ENCODE measurements around the gene CDH15. TPM values are rescaled to one million over a fixed set of nuclear protein-coding genes. Genes with fewer than 3 reads are reported as not detected.
A peak's percentile ranks its signal among the peaks of the same experiment; 100 is the strongest.

Gene CDH15
- total RNA-seq, 2 experiments from 2014 or later: not detected

- no peaks in the 10 kb centered on the region for H3K36me3 Mint-ChIP-seq
- H3K4me1 Mint-ChIP-seq: peaks cover 7% of the 10 kb centered on the region
- no peak overlapping the region for H3K4me3 Mint-ChIP-seq
- ATAC-seq (peak; percentile 26), DNase-seq (peak; percentile 86)
- CTCF ChIA-PET: interaction anchor here (0.6 to 1.9 kb wide), 19 partner anchors 12 to 715 kb away, joined by 3 to 13 read pairs (median 3); partner anchors contain the start of genes APRT, ZFPM1 and ZNF778
- H3K27me3 Mint-ChIP-seq: peaks cover 9% of the 10 kb centered on the region
- no peaks in the 10 kb centered on the region for H3K9me3 Mint-ChIP-seq (ENCODE audit: low read depth)
- no peak overlapping the region for H3K27ac Mint-ChIP-seq
These were observed 4.1 kb upstream of the CDH15 start for GRCh38 chr16:89167425-89167941.

- CTCF ChIA-PET: interaction anchor here (0.8 to 1.4 kb wide), 3 partner anchors 13 to 356 kb away, joined by 3 read pairs; no protein-coding TSS in a partner anchor
- ATAC-seq (no peak), DNase-seq (no peak)
- Mint-ChIP-seq H3K27ac (no peak overlapping the region), H3K27me3 (peaks cover 9% of the 10 kb centered on the region), H3K4me1 (peaks cover 7% of the 10 kb centered on the region), H3K36me3 (no peaks in the 10 kb centered on the region), H3K9me3 (ENCODE audit: low read depth) (no peaks in the 10 kb centered on the region), H3K4me3 (no peak overlapping the region)
These were observed 3.0 kb upstream of the CDH15 start for GRCh38 chr16:89168381-89169189.

- CTCF ChIA-PET: interaction anchor here (1.8 kb wide), 1 partner anchor 357 kb away, joined by 7 read pairs; the partner anchor contains the start of gene APRT
- no peak for ATAC-seq
- H3K9me3 Mint-ChIP-seq (ENCODE audit: low read depth): no peaks in the 10 kb centered on the region
- H3K36me3 Mint-ChIP-seq: no peaks in the 10 kb centered on the region
- no peak for DNase-seq
- no peak overlapping the region for H3K4me3 Mint-ChIP-seq
- H3K27ac Mint-ChIP-seq: no peak overlapping the region
- peaks cover 9% of the 10 kb centered on the region for H3K27me3 Mint-ChIP-seq
- H3K4me1 Mint-ChIP-seq: peaks cover 7% of the 10 kb centered on the region
These were observed 1.8 kb upstream of the CDH15 start for GRCh38 chr16:89169778-89170177.

GRCh38 chr16:89170346-89171215 is 967 bp upstream of the CDH15 start:
- H3K36me3 Mint-ChIP-seq: no peaks in the 10 kb centered on the region
- H3K4me1 Mint-ChIP-seq: peaks cover 7% of the 10 kb centered on the region
- CTCF ChIA-PET: interaction anchor here (0.7 to 1.8 kb wide), 6 partner anchors 45 to 358 kb away, joined by 3 to 7 read pairs (median 4); partner anchors contain the start of genes APRT and ZNF778
- peak overlapping the region; percentile 61 for H3K4me3 Mint-ChIP-seq
- ATAC-seq: no peak
- DNase-seq: peak; percentile 56
- H3K9me3 Mint-ChIP-seq (ENCODE audit: low read depth): no peaks in the 10 kb centered on the region
- peaks cover 9% of the 10 kb centered on the region for H3K27me3 Mint-ChIP-seq
- H3K27ac Mint-ChIP-seq: peak overlapping the region; percentile 0

GRCh38 chr16:89172171-89172527 is 601 bp downstream of the CDH15 start:
- Mint-ChIP-seq H3K36me3 (no peaks in the 10 kb centered on the region), H3K4me3 (no peak overlapping the region), H3K27me3 (peaks cover 9% of the 10 kb centered on the region), H3K4me1 (peaks cover 7% of the 10 kb centered on the region), H3K9me3 (ENCODE audit: low read depth) (no peaks in the 10 kb centered on the region), H3K27ac (no peak overlapping the region)
- DNase-seq (no peak), ATAC-seq (no peak)
- CTCF ChIA-PET: no interaction called here

GRCh38 chr16:89172528-89173173 is 1.1 kb downstream of the CDH15 start:
- no peak for DNase-seq
- peaks cover 9% of the 10 kb centered on the region for H3K27me3 Mint-ChIP-seq
- no peak for ATAC-seq
- no peaks in the 10 kb centered on the region for H3K9me3 Mint-ChIP-seq (ENCODE audit: low read depth)
- no peaks in the 10 kb centered on the region for H3K36me3 Mint-ChIP-seq
- no peak overlapping the region for H3K4me3 Mint-ChIP-seq
- no peak overlapping the region for H3K27ac Mint-ChIP-seq
- CTCF ChIA-PET: no interaction called here
- H3K4me1 Mint-ChIP-seq: peaks cover 7% of the 10 kb centered on the region

- CTCF ChIA-PET: no interaction called here
- H3K27ac Mint-ChIP-seq: no peak overlapping the region
- no peaks in the 10 kb centered on the region for H3K36me3 Mint-ChIP-seq
- no peaks in the 10 kb centered on the region for H3K9me3 Mint-ChIP-seq (ENCODE audit: low read depth)
- ATAC-seq: no peak
- peaks cover 9% of the 10 kb centered on the region for H3K27me3 Mint-ChIP-seq
- H3K4me1 Mint-ChIP-seq: peaks cover 7% of the 10 kb centered on the region
- no peak for DNase-seq
- H3K4me3 Mint-ChIP-seq: no peak overlapping the region
These were observed 1.8 kb downstream of the CDH15 start for GRCh38 chr16:89173174-89173921.

GRCh38 chr16:89174055-89174827 is 2.7 kb downstream of the CDH15 start:
- H3K9me3 Mint-ChIP-seq (ENCODE audit: low read depth): no peaks in the 10 kb centered on the region
- CTCF ChIA-PET: no interaction called here
- no peak overlapping the region for H3K4me3 Mint-ChIP-seq
- H3K27ac Mint-ChIP-seq: no peak overlapping the region
- ATAC-seq (no peak), DNase-seq (no peak)
- H3K36me3 Mint-ChIP-seq: no peaks in the 10 kb centered on the region
- peaks cover 9% of the 10 kb centered on the region for H3K27me3 Mint-ChIP-seq
- peaks cover 7% of the 10 kb centered on the region for H3K4me1 Mint-ChIP-seq

GRCh38 chr16:89174877-89175276 is 3.3 kb downstream of the CDH15 start:
- no peak overlapping the region for H3K27ac Mint-ChIP-seq
- H3K27me3 Mint-ChIP-seq: peaks cover 9% of the 10 kb centered on the region
- peaks cover 7% of the 10 kb centered on the region for H3K4me1 Mint-ChIP-seq
- H3K36me3 Mint-ChIP-seq: no peaks in the 10 kb centered on the region
- DNase-seq (no peak), ATAC-seq (no peak)
- H3K9me3 Mint-ChIP-seq (ENCODE audit: low read depth): no peaks in the 10 kb centered on the region
- CTCF ChIA-PET: no interaction called here
- no peak overlapping the region for H3K4me3 Mint-ChIP-seq

GRCh38 chr16:89175280-89176146 is 4.0 kb downstream of the CDH15 start:
- CTCF ChIA-PET: no interaction called here

GRCh38 chr16:89176147-89176690 is 4.7 kb downstream of the CDH15 start:
- H3K27ac Mint-ChIP-seq: no peak overlapping the region
- H3K9me3 Mint-ChIP-seq (ENCODE audit: low read depth): no peaks in the 10 kb centered on the region
- CTCF ChIA-PET: no interaction called here
- H3K36me3 Mint-ChIP-seq: no peaks in the 10 kb centered on the region
- no peaks in the 10 kb centered on the region for H3K4me1 Mint-ChIP-seq
- DNase-seq (no peak), ATAC-seq (no peak)
- H3K27me3 Mint-ChIP-seq: no peaks in the 10 kb centered on the region
- no peak overlapping the region for H3K4me3 Mint-ChIP-seq

More at GRCh38 chr16:89175280-89176146, 4.0 kb downstream of the CDH15 start:
- peaks cover 5% of the 10 kb centered on the region for H3K4me1 Mint-ChIP-seq
- no peak overlapping the region for H3K27ac Mint-ChIP-seq
- DNase-seq (no peak), ATAC-seq (no peak)
- no peak overlapping the region for H3K4me3 Mint-ChIP-seq
- H3K36me3 Mint-ChIP-seq: no peaks in the 10 kb centered on the region
- no peaks in the 10 kb centered on the region for H3K9me3 Mint-ChIP-seq (ENCODE audit: low read depth)
- H3K27me3 Mint-ChIP-seq: peaks cover 4% of the 10 kb centered on the region

Measured in activated CD8-positive, alpha-beta memory T cell treated with anti-CD3 and anti-CD28 coated beads, Interleukin-2, amount 10 ng/mL, durations not matched to agents 7 days and 5 days (primary cell).